BE2C (cell line): Measurements from ENCODE around the gene OXCT2.
A peak's percentile ranks its signal among the peaks of the same experiment; 100 is the strongest.
"Not testable (repeated sequence)": the region's sequence is repeated elsewhere in the genome, so short reads cannot be mapped to it uniquely, and the experiment has no call there.

Source experiments
- DNase-seq: peaks from one replicate; pipeline ENCODE4 v3.0.0-alpha.2; 2020
- H3K27me3 ChIP-seq: fragments of 250-450 bp; sonication (Bioruptor Pico); 2 replicates; pipeline ENCODE4 v1.5.1; 2020; ENCODE audit warnings: mild to moderate bottlenecking
- H3K36me3 ChIP-seq: fragments of 250-450 bp; sonication (Bioruptor Pico); 2 replicates; pipeline ENCODE4 v1.5.1; 2020; ENCODE audit warnings: mild to moderate bottlenecking
- H3K4me1 ChIP-seq: fragments of 250-450 bp; sonication (Bioruptor Pico); 2 replicates; pipeline ENCODE4 v1.5.1; 2020
- H3K4me3 ChIP-seq: 2 replicates; pipeline ENCODE4 v1.5.1; 2011; ENCODE audit warnings: low read depth, low read length
- H3K9me3 ChIP-seq: fragments of 250-450 bp; sonication (Bioruptor Pico); 2 replicates; pipeline ENCODE4 v1.5.1; 2020
- TF ChIP-seq, protein P1 (sequence below): IDR thresholded peaks from 2 replicates; pipeline ENCODE4 v1.5.1; 2012; ENCODE audit warnings: mild to moderate bottlenecking, low read depth, low read length

OXCT2 gene

DNA sequence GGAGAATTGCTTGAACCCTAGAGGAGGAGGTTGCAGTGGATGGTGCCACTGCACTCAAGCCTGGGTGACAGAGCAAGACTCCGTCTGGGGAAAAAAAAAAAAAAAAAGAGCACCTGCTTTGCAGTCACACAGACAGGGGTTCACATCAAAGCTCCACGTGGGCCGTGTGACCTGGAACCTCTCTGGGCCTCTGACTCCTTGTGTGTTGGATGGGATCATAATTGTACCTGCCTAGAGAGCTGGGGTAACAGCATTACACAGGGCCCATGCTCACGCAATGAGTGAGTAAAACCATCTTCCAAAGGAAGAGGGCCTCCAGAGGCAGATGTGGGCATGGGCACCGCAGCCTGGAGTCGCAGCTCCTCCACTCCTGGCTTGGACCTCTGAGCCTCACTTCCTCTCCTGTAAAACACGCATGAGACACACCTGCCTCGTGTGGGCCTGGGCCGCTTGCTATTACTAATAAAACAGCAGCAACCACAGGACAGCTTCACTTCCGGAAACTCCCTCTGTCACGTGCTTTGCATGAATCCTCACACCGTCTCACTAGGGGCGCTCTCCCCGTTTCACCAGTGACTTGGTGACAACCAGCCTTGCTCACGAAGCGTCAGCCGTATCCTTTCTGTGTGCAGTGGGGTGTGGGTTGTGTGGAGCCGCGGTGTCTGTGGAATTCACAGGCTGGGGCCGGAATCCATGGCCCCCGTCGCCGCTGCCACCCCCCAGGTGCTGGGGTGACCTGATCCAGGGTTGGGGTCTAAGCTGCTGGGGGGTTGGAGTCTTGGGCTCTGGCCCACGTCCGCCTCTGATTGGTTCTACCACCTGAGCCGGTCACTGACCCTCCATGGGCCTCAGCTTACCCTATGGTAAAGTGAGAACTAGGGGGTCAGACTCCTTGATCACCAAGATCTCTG is 28.0 kb upstream of the OXCT2 start:
- H3K9me3 ChIP-seq, H3K4me1 ChIP-seq, H3K36me3 ChIP-seq, H3K27me3 ChIP-seq: not testable (repeated sequence)
- peak overlapping the region; percentile 26 for H3K4me3 ChIP-seq
- peak; percentile 79 for DNase-seq
- TF ChIP-seq, protein P1, sequence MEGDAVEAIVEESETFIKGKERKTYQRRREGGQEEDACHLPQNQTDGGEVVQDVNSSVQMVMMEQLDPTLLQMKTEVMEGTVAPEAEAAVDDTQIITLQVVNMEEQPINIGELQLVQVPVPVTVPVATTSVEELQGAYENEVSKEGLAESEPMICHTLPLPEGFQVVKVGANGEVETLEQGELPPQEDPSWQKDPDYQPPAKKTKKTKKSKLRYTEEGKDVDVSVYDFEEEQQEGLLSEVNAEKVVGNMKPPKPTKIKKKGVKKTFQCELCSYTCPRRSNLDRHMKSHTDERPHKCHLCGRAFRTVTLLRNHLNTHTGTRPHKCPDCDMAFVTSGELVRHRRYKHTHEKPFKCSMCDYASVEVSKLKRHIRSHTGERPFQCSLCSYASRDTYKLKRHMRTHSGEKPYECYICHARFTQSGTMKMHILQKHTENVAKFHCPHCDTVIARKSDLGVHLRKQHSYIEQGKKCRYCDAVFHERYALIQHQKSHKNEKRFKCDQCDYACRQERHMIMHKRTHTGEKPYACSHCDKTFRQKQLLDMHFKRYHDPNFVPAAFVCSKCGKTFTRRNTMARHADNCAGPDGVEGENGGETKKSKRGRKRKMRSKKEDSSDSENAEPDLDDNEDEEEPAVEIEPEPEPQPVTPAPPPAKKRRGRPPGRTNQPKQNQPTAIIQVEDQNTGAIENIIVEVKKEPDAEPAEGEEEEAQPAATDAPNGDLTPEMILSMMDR, result peak; percentile 47

DNA sequence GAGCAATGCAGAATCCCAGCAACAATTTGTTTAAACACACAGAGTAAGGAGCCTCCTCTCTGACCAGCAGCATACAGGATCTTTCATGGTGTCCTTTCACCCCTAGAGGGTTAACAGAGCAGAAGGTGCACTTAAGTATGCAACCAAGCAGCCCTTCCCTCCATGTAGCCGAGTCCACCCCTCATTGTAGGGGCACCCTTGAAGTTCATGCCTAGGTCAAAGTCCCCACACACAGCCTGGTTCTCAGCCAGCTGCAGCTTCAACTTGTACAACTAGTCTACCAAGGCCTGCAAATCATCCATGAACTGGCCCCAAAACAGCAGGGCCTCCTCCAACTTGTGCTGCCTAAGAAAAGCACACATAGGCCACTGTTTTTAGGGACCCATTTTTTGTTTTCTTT is 24.5 kb upstream of the OXCT2 start:
- Histone ChIP-seq H3K27me3 (no peaks in the 10 kb centered on the region), H3K9me3 (no peaks in the 10 kb centered on the region), H3K4me1 (no peaks in the 10 kb centered on the region; the same call in 1 of the 2 replicates), H3K36me3 (no peaks in the 10 kb centered on the region), H3K4me3 (no peak overlapping the region)
- no peak for DNase-seq
- TF ChIP-seq, protein P1, result no peak

DNA sequence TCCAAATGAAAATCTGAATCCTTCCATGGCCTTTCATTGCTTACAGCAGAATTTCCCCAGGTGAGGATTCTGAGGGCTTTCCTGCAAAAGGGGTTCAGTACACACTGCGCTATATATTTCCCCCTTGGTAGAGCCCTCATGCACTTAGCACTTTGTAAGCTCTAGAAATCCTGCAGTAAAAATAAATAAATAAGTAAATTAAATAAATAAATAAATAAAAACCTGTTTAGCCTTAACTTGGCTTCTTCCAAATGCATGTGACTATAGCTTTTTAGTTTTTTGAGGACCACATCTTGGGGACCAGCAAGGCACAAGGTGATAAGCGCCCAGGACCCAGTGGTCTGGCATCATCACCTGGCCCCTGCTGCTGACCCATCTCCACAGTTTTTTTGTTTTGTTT is 20.7 kb upstream of the OXCT2 start:
- Histone ChIP-seq H3K4me3 (no peak overlapping the region), H3K9me3 (no peaks in the 10 kb centered on the region), H3K27me3 (no peaks in the 10 kb centered on the region), H3K36me3 (no peaks in the 10 kb centered on the region), H3K4me1 (no peaks in the 10 kb centered on the region)
- TF ChIP-seq, protein P1, result no peak
- no peak for DNase-seq

DNA sequence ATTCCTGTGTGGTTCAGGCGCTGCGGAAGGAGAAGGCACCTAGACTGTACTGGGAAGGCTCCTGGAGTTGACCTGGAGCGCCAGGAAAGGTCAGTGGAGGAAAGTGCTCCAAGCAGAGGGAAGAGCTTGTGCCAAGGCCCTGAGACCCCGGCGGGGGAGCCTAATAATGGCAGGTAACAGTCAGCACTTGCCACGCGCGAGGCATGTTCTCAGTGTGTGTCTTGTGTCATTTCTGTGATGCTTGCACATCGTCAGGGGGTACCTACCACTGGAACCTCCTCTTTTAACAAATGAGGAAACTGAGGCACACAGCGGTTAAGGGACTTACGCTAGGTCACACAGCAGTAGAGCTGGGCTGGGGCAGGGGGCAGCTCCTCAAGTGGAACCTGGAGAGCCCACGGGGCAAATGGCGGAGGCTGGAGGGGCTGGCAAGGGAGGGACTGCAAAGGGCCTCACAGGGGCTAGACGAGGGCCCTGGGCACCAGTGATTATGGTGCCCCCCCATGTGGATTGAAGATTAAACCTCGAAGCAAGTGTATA is 18.5 kb upstream of the OXCT2 start:
- DNase-seq, result no peak
- TF ChIP-seq, protein P1, result no peak
- H3K4me1 ChIP-seq, result no peaks in the 10 kb centered on the region
- H3K9me3 ChIP-seq, result no peaks in the 10 kb centered on the region
- no peaks in the 10 kb centered on the region for H3K36me3 ChIP-seq
- peak overlapping the region; percentile 34 for H3K4me3 ChIP-seq
- no peaks in the 10 kb centered on the region for H3K27me3 ChIP-seq

DNA sequence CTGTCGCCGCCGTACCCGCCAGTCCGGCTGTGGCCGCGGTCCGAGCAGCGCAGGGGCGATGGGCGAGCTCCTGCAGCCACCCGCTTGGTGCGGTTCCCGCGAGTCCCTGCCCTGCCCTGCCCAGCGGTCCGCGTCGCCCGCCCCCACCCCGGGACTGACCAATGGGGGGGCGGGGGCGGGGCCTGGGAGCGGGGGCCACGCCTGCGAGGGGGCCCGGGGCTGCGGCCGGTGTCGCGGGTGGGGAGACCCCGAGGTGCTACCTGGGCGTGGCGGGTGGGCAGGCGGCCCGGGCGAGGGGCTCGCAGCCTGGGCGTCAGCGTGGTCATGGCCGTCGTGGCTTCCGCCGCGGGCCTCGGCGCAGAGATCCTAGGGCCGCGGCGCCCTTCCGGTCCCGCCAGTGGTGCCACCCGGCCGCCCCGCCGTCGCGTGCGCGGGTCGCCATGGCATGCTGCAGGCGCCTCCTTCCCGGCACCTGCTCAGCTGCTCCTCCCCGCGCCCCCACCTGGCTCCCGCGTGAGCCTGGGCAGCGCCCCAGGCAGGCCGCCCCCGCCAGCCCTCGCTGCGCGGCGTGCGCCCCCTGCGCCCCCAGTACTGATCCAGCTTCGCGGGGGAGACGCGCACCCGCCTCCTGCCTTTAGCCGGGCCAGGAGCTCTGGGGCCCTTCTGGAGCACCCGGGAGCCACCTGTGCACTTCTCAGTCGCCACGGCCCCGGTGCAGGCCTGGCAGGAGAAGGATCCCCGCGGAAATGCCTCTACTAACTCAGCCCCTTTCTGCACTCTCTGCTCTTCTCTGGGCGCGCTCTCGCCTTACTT is 17.8 kb upstream of the OXCT2 start, which contains the start of gene BMP8B:
Gene BMP8B (minus strand): TSS at position 108 of the 813 bp plus-strand sequence. CDS start 380 bp downstream, outside the sequence.
- H3K36me3 ChIP-seq, result no peaks in the 10 kb centered on the region
- TF ChIP-seq, protein P1, result no peak
- H3K9me3 ChIP-seq, result no peaks in the 10 kb centered on the region
- peak within 1 kb of the TSS; percentile 37 for H3K4me3 ChIP-seq
- H3K4me1 ChIP-seq, result no peaks in the 10 kb centered on the region
- H3K27me3 ChIP-seq, result no peaks in the 10 kb centered on the region
- DNase-seq, result peak; percentile 72
